Fibroblast of pulmonary artery (primary cell): ENCODE data around the gene SLC2A6.

Experiments used
- DNase-seq: peaks from one replicate; pipeline ENCODE4 v3.0.0-alpha.2; 2010; ENCODE audit warnings: low read depth
- H3K4me3 ChIP-seq: replicated peaks from 2 replicates; pipeline ENCODE4 v1.5.1; 2011; ENCODE audit warnings: low read depth, mild to moderate bottlenecking, control low read depth, low read length, moderate library complexity
- CTCF ChIP-seq: IDR thresholded peaks from 2 replicates; pipeline ENCODE4 v1.5.1; 2011; ENCODE audit warnings: mild to moderate bottlenecking, control low read depth, low read length, inconsistent platforms; ENCODE audit errors: missing control alignments

Gene SLC2A6

GRCh38 chr9:133426011-133426410 is 52.9 kb downstream of the SLC2A6 start:
- H3K4me3 ChIP-seq, result no peak overlapping the region
- no peak for DNase-seq
- TF ChIP-seq CTCF, result no peak

GRCh38 chr9:133425049-133425632 is 53.8 kb downstream of the SLC2A6 start:
- H3K4me3 ChIP-seq, result no peak overlapping the region
- DNase-seq, result no peak
- no peak for TF ChIP-seq CTCF

- TF ChIP-seq CTCF, result no peak
These were observed 54.7 kb downstream of the SLC2A6 start for GRCh38 chr9:133424187-133424586.

GRCh38 chr9:133423216-133423615 is 55.7 kb downstream of the SLC2A6 start:
- no peak for TF ChIP-seq CTCF
- no peak for DNase-seq
- H3K4me3 ChIP-seq, result no peak overlapping the region

More at GRCh38 chr9:133424187-133424586, 54.7 kb downstream of the SLC2A6 start:
- no peak overlapping the region for H3K4me3 ChIP-seq
- no peak for DNase-seq

DNA sequence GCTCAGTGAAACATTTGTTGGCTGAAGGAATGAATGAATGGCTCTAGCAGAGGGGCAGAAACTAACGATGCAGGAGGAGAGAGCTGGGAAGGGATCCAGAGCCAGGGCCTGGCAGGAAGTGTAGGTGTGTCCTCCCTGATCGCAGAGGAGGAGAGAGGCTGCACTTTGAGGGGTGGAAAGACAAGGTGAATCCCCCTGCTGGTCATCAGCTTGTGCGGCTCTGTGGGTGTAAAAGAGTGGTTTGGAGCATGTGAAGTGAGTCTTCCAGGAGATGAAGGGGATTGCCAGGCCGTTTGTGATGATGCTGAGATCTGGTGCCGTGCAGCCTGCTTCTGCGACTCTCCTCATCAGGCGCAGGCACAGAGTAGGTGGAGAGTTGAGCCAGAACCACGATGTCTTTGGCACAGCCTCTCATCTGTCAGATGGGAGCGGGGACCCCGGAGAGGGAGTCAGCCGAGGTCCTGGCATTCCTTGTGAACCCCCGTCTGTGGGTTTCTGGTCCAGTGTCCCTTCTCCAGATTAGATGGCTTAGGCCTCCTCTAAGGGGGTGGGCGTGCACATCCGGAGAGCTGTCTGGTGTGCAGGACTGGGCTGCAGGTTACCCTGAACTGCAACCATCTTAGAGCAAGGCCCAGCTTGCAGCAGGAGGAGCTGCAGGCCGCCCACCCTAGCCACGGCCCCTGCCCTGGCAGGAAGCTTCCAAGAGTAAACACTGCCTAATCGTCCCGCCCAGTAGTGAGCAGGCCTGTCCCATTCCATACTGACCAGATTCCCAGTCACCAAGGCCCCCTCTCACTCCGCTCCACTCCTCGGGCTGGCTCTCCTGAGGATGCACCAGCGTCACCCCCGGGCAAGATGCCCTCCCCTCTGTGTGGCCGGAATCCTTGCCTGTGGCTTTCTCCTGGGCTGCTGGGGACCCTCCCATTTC is 57.0 kb downstream of the SLC2A6 start, which contains the start of gene ADAMTS13:
Gene ADAMTS13 (plus strand): TSS at position 753 of the 928 bp plus-strand sequence. CDS start 77 bp downstream, at position 830.
- TF ChIP-seq CTCF, result no peak
- no peak for DNase-seq
- no peak within 1 kb of the TSS for H3K4me3 ChIP-seq
